ENCODE measurements around the gene CEPT1.
"Not testable (repeated sequence)": the region's sequence is repeated elsewhere in the genome, so short reads cannot be mapped to it uniquely, and the experiment has no call there.

The CEPT1 gene

DNA sequence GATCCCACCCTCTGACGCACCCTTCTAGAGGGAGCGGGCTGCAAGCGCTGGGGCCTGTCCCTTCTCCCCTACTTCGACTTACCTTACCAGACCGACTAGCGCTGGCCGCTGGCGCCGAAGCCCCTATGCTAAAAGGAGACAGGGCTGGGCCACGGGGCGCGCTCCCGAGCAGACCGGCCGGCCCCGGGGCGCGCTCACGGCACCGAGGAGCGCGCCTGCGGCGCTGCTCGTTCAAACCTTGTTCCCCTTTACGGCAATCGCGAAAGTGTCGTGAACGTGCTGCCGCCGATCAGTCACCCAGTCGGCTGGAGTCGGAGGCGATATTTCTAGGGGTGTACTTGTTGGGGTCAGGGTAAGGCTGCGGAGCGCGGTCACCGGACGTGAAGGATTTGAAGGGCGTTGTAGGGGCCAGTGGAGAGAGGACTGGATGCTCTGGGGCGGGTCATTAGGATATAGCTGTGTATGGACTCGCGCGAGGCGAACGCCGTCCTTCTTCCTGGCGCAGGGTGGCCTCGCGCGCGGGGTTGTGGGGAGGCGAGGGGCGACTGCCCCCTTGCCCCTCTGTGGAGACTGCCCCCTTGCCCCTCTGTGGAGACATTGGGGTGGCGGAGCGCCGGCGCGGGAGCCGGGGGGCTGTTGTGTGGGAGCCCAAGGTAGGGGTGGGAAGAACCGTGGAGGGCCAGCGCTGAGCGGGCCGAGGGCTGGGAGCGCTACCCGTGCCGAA is at the start of gene CEPT1, which contains the start of gene DRAM2:
Gene CEPT1 (plus strand): TSS at position 268 of the 724 bp plus-strand sequence. CDS start 7,492 bp downstream, outside the sequence.
Gene DRAM2 (minus strand): TSS at position 138 of the 724 bp plus-strand sequence. CDS start 8,539 bp downstream, outside the sequence.
- peak; percentile 94 for DNase-seq (ENCODE audit: low spot score)
- in situ Hi-C loops (cut with MboI; ENCODE audit: low pct_unique_long_range_greater_than_20kb, low sequenced_read_pairs, unreplicated experiment): no loop called here

DNA sequence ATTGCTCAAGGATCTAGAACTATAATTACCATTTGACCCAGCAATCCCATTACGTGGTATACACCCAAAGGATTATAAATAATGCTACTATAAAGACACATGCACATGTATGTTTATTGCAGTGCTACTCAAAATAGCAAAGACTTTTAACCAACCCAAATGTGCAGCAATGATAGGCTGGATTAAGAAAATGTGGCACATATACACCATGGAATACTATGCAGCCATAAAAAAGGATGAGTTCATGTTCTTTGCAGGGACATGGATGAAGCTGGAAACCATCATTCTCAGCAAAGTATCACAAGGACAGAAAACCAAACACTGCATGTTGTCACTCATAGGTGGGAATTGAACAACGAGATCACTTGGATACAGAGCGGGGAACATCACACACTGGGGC is 44.6 kb upstream of the CEPT1 start:
- in situ Hi-C loops (cut with MboI; ENCODE audit: low pct_unique_long_range_greater_than_20kb, low sequenced_read_pairs, unreplicated experiment): loop anchor here (10.0 kb wide), 1 partner anchor 61 kb away; no protein-coding TSS in a partner anchor
- not testable (repeated sequence) for DNase-seq (ENCODE audit: low spot score)

More for the DNA sequence above, at the start of gene CEPT1, which contains the start of gene DRAM2:
- TF ChIP-seq, protein P1, sequence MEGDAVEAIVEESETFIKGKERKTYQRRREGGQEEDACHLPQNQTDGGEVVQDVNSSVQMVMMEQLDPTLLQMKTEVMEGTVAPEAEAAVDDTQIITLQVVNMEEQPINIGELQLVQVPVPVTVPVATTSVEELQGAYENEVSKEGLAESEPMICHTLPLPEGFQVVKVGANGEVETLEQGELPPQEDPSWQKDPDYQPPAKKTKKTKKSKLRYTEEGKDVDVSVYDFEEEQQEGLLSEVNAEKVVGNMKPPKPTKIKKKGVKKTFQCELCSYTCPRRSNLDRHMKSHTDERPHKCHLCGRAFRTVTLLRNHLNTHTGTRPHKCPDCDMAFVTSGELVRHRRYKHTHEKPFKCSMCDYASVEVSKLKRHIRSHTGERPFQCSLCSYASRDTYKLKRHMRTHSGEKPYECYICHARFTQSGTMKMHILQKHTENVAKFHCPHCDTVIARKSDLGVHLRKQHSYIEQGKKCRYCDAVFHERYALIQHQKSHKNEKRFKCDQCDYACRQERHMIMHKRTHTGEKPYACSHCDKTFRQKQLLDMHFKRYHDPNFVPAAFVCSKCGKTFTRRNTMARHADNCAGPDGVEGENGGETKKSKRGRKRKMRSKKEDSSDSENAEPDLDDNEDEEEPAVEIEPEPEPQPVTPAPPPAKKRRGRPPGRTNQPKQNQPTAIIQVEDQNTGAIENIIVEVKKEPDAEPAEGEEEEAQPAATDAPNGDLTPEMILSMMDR (IDR thresholded peaks at IDR 0.05; ENCODE audit: extremely low read depth, insufficient read depth, missing control alignments): no peak

DNA sequence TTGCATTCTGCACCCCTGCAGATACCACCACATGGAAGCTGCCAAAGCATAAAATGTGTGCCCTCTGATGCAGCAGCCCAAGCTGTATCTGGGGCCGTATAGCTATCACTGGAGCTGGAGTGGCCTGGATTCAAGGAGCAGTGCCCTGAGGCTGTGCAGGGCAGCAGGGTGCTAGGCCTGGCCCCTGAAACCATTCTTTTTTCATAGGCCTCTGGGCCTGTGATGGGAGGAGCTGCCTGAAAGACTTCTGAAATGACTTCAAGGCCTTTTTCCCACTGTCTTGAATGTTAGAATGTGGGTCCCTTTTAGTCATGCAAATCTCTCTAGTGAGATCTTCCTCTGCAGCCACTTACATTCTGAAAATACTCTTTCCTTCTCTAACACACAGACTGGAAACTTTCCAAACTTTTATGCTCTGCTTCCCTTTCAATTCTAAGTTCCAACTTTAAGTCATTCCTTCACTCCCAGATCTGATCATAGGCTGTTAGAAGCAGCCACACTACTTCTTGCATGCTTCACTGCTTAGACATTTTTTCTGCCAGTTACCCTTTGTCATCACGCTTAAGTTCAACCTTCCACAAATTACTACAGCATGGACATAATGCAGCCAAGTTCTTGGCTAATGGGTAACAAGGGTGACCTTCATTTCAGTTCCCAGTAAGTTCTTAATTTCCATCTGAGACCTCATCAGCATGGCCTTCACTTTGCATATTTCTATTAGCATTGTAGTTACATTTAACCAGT is 42.5 kb upstream of the CEPT1 start:
- no peak for DNase-seq (ENCODE audit: low spot score)
- TF ChIP-seq, protein P1 (IDR thresholded peaks at IDR 0.05; ENCODE audit: extremely low read depth, insufficient read depth, missing control alignments): no peak
- in situ Hi-C loops (cut with MboI; ENCODE audit: low pct_unique_long_range_greater_than_20kb, low sequenced_read_pairs, unreplicated experiment): loop anchor here (10.0 kb wide), 1 partner anchor 63 kb away; no protein-coding TSS in a partner anchor

DNA sequence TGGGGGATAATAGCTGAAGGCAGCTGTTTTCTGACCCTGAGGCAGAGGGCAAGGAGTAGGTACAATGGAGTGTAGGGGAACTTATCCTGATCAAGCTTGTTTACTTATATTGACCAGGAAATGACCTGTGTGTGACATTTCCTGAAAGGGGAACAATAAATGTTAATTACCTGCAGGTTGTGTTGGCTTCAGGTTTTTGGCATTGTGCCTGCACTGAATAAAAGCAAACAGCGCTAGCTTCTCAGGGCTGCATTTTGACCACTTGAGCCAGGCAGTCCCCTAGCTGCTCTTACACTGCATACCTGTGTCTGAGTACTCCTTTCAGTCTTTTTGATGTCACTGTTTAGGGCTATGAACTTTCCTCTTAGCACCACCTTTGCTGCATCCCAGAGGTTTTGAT is 40.7 kb upstream of the CEPT1 start:
- DNase-seq (ENCODE audit: low spot score): no peak
- in situ Hi-C loops (cut with MboI; ENCODE audit: low pct_unique_long_range_greater_than_20kb, low sequenced_read_pairs, unreplicated experiment): loop anchor here (10.0 kb wide), 1 partner anchor 64 kb away; no protein-coding TSS in a partner anchor
- TF ChIP-seq, protein P1 (IDR thresholded peaks at IDR 0.05; ENCODE audit: extremely low read depth, insufficient read depth, missing control alignments): no peak

DNA sequence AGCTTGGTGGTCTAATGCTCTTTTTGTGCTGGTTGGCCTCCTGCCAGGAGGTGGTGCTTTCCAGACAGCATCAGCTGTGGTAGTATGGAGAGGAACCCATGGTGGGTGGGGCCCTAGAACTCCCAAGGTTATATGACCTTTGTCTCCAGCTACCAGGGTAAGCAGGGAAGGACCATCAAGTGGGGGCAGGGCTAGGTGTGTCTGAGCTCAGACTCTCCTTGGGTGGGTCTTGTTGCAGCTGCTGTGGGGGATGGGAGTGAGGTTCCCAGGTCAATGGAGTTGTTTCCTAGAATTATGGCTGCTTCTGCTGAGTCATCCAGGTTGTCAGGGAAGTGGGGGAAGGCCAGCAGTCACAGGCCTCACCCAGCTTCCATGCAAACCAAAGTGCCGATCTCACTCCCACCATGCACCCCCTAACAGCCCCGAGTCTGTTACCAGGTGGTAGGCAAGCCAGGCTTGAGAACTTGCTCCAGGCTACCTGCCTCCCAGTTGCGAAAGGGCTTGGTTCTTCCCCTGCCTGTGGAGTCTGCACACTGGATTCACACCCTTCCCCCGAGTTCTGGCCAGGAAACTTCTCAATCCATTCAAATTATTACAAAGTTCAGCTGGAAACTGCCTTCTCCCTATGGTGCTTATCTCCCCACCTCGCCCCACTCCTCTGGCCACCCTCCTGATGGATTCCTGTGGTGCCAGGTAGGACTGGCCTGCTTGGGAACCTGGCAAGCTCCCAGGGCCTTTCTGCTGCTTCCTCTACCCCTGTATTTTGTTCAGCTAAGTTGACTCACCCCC is 38.0 kb upstream of the CEPT1 start:
- in situ Hi-C loops (cut with MboI; ENCODE audit: low pct_unique_long_range_greater_than_20kb, low sequenced_read_pairs, unreplicated experiment): no loop called here
- no peak for DNase-seq (ENCODE audit: low spot score)

DNA sequence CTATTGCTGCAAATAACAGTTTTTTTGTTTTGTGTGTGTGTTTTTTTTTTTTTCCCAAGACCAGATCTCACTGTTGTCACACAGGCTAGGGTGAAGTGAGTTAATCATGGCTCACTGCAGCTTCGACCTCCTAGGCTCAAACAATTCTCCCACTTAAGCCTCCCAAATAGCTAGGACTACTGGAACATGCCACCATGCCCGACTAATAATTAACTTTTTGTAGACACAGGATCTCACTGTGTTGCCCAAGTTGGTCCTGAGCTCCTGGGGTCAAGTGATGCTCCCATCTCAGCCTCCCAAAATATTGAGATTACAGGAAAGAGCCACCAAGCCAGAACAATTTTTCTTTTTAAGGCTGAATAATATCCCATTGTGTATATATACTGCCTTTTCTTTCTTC is 35.0 kb upstream of the CEPT1 start:
- in situ Hi-C loops (cut with MboI; ENCODE audit: low pct_unique_long_range_greater_than_20kb, low sequenced_read_pairs, unreplicated experiment): no loop called here
- TF ChIP-seq, protein P1 (IDR thresholded peaks at IDR 0.05; ENCODE audit: extremely low read depth, insufficient read depth, missing control alignments): no peak
- no peak for DNase-seq (ENCODE audit: low spot score)

More for the DNA sequence above, 38.0 kb upstream of the CEPT1 start:
- TF ChIP-seq, protein P1 (IDR thresholded peaks at IDR 0.05; ENCODE audit: extremely low read depth, insufficient read depth, missing control alignments): no peak

Data from GM13977 (cell line).